Endothelial cell of umbilical vein (primary cell): ENCODE results near the gene SLC5A3. TPM values are rescaled to one million over a fixed set of nuclear protein-coding genes. Genes with fewer than 3 reads are reported as not detected.

Source experiments
- BruUV-seq: library from RNA; stranded (reverse); fragments of 400-500 nt; replicated peaks from 2 replicates; lab custom pipeline; 2021; lab: Mats Ljungman, UMichigan
- CTCF ChIA-PET: fragments of 300-600, 350-600 bp; sonication (Branson Sonifier 250); formaldehyde crosslinking; loops from one replicate; lab custom pipeline; 2021; ENCODE audit warnings: antibody characterized with exemption, inconsistent platforms; lab: Charles Lee
- POLR2A ChIA-PET: fragments of 300-600, 350-600 bp; sonication (Branson Sonifier 250); formaldehyde crosslinking; loops from one replicate; lab custom pipeline; 2021; ENCODE audit warnings: antibody characterized with exemption, inconsistent platforms; lab: Charles Lee
- DNase-seq: peaks from one replicate; pipeline ENCODE4 v3.0.0-alpha.2; 2011; ENCODE audit warnings: low read depth, low spot score
- FAIRE-seq: peaks from 2 replicates; lab custom pipeline; 2011; peaks lifted over from hg19 to GRCh38; lab: Jason Lieb, UNC
- H2AFZ ChIP-seq: 2 replicates; pipeline ENCODE4 v1.6.0; 2012; ENCODE audit warnings: low read depth, low read length, control low read depth, inconsistent platforms
- H3K27ac ChIP-seq: 2 replicates; pipeline ENCODE4 v1.5.1; 2011; ENCODE audit warnings: low read depth, mild to moderate bottlenecking, control low read depth, low read length, moderate library complexity; ENCODE audit not compliant: insufficient read depth
- H3K27me3 ChIP-seq, 2 experiments: 2 replicates each; pipeline versions ENCODE4 v1.6.0 to v1.6.1; 2011; ENCODE audit warnings: low read length in 2 of 2, mixed read lengths in 1 of 2; ENCODE audit not compliant: control insufficient read depth in 2 of 2, insufficient read depth in 2 of 2
- H3K36me3 ChIP-seq, 2 experiments: 2 replicates in 1 of 2; 3 replicates in 1 of 2; pipeline ENCODE4 v1.5.1; 2011; ENCODE audit warnings: low read length in 2 of 2, mild to moderate bottlenecking in 1 of 2, moderate library complexity in 1 of 2; ENCODE audit not compliant: control insufficient read depth in 2 of 2, insufficient read depth in 2 of 2; ENCODE audit errors: extremely low read depth in 1 of 2
- H3K4me1 ChIP-seq: 3 replicates; pipeline ENCODE4 v1.5.1; 2011; ENCODE audit warnings: mild to moderate bottlenecking, low read length; ENCODE audit not compliant: control insufficient read depth, insufficient read depth; ENCODE audit errors: extremely low read depth
- H3K4me2 ChIP-seq: 2 replicates; pipeline ENCODE4 v1.6.1; 2011; ENCODE audit warnings: low read length, control low read depth, mixed read lengths; ENCODE audit not compliant: insufficient read depth
- H3K4me3 ChIP-seq, 3 experiments: fragments of 200-600 bp in 1 of 3; sonication (generic), shearing (Covaris generic) in 1 of 3; replicated peaks in 1 of 3; 2 replicates each; pipeline ENCODE4 v1.5.1; 2011 to 2016; ENCODE audit warnings: control low read depth in 3 of 3, low read length in 3 of 3, mild to moderate bottlenecking in 2 of 3, inconsistent platforms in 1 of 3, low read depth in 1 of 3, moderate library complexity in 1 of 3; ENCODE audit not compliant: insufficient read depth in 1 of 3
- H3K79me2 ChIP-seq: 2 replicates; pipeline ENCODE4 v1.6.0; 2012; ENCODE audit warnings: low read length, inconsistent platforms; ENCODE audit not compliant: control insufficient read depth, insufficient read depth
- H3K9ac ChIP-seq: replicated peaks from 2 replicates; pipeline ENCODE3; 2011; ENCODE audit warnings: low read length, control low read depth; ENCODE audit not compliant: insufficient read depth; ENCODE audit errors: extremely low read depth
- H3K9me1 ChIP-seq: replicated peaks from 3 replicates; pipeline ENCODE4 v1.6.0; 2011; ENCODE audit warnings: mild to moderate bottlenecking, low read length; ENCODE audit not compliant: control insufficient read depth, insufficient read depth; ENCODE audit errors: extremely low read depth
- H3K9me3 ChIP-seq: replicated peaks from 2 replicates; pipeline ENCODE4 v1.5.1; 2012; ENCODE audit warnings: low read length, inconsistent platforms; ENCODE audit not compliant: control insufficient read depth, insufficient read depth
- H4K20me1 ChIP-seq: replicated peaks from 2 replicates; pipeline ENCODE3; 2011; ENCODE audit warnings: mild to moderate bottlenecking, low read length; ENCODE audit not compliant: control insufficient read depth, insufficient read depth; ENCODE audit errors: extremely low read depth
- EZH2 ChIP-seq: IDR thresholded peaks from 2 replicates; pipeline ENCODE4 v1.6.1; 2012; ENCODE audit warnings: borderline replicate concordance, low read depth, mild to moderate bottlenecking, moderate library complexity, low read length, inconsistent platforms; ENCODE audit not compliant: severe bottlenecking
- FOS ChIP-seq: IDR thresholded peaks from 2 replicates; pipeline ENCODE4 v1.6.1; 2011; ENCODE audit warnings: mild to moderate bottlenecking, low read length, moderate library complexity, borderline replicate concordance; ENCODE audit not compliant: insufficient read depth
- GATA2 ChIP-seq: IDR thresholded peaks from 2 replicates; pipeline ENCODE4 v1.7.0; 2011; ENCODE audit warnings: low read depth, mild to moderate bottlenecking, moderate library complexity, mixed read lengths, low read length; ENCODE audit not compliant: insufficient read length, insufficient read depth
- JUN ChIP-seq: IDR thresholded peaks from 2 replicates; pipeline ENCODE4 v1.6.1; 2011; ENCODE audit warnings: borderline replicate concordance, low read depth; ENCODE audit not compliant: insufficient read length, insufficient read depth
- MAX ChIP-seq: IDR thresholded peaks from 2 replicates; pipeline ENCODE4 v1.6.1; 2011; ENCODE audit not compliant: insufficient read depth, insufficient read length
- MYC ChIP-seq: IDR thresholded peaks from one replicate; pipeline ENCODE4 v1.6.1; 2011; ENCODE audit warnings: mild to moderate bottlenecking, low read depth, low read length
- POLR2A ChIP-seq: IDR thresholded peaks from 2 replicates; pipeline ENCODE4 v1.6.1; 2012; ENCODE audit warnings: low read depth, mild to moderate bottlenecking, control low read depth, low read length
- POLR2AphosphoS5 ChIP-seq: IDR thresholded peaks from 2 replicates; pipeline ENCODE4 v1.6.1; 2012; ENCODE audit warnings: low read depth, mild to moderate bottlenecking, control low read depth, low read length, moderate library complexity; ENCODE audit not compliant: insufficient read depth
- dilution Hi-C: fragments of 300-500 bp; cut with MboI; formaldehyde crosslinking; loops from one replicate; pipeline ENCODE4 v1.15.0; 2019; ENCODE audit warnings: low sequenced_read_pairs; ENCODE audit not compliant: extremely low pct_ligation_motif_present
- intact Hi-C: fragments of 100-400 bp; cut with micrococcal nuclease; formaldehyde crosslinking; loops from one replicate; pipeline ENCODE4 v1.10.0; 2022
- polyA plus RNA-seq, 4 experiments: library from polyadenylated mRNA; depleted of rRNA in 3 of 4; stranded (reverse) in 3 of 4; unstranded in 1 of 4; fragments of >200 nt; gene quantifications; 2 replicates each; pipeline versions ENCODE4 v1.2.1 to v1.2.3, GENCODE V29; 2011 to 2012; ENCODE audit warnings: missing spikeins in 1 of 4
- total RNA-seq: library from RNA; stranded (reverse); gene quantifications from 2 replicates; pipeline ENCODE4 v1.2.3, GENCODE V29; 2021
- TF ChIP-seq, protein P1 (sequence below), 2 donors: IDR thresholded peaks; 1 replicate in 1 of 2; 2 replicates in 1 of 2; pipeline ENCODE4 v1.5.1; 2011; ENCODE audit warnings: low read length in 2 of 2, mild to moderate bottlenecking in 2 of 2, moderate library complexity in 2 of 2, control low read depth in 1 of 2, inconsistent platforms in 1 of 2, low read depth in 1 of 2; ENCODE audit not compliant: insufficient read depth in 1 of 2; ENCODE audit errors: extremely low read depth in 1 of 2

The SLC5A3 gene
- total and polyA plus RNA-seq, 2 donors (not counting 3 experiments of a cell fraction or from before 2014, with no cell fraction given): 1.6 to 8.0 TPM

- H2AFZ ChIP-seq: no peak overlapping the region
- H3K4me1 ChIP-seq: no peaks in the 10 kb centered on the region
- no peaks in the 10 kb centered on the region for H3K9me3 ChIP-seq
- H3K4me2 ChIP-seq: no peak overlapping the region
- ChIA-PET CTCF (interaction anchor here (1.7 kb wide), 1 partner anchor 132 kb away, joined by 5 read pairs; no protein-coding TSS in a partner anchor), POLR2A (no interaction called here)
- H3K36me3 ChIP-seq: no peaks in the 10 kb centered on the region
- peaks cover 3% of the 10 kb centered on the region in 2 experiments for H3K27me3 ChIP-seq
- H3K79me2 ChIP-seq: no peaks in the 10 kb centered on the region
- no TSS peak for BruUV-seq
- H3K9me1 ChIP-seq: no peaks in the 10 kb centered on the region
- no peaks in the 10 kb centered on the region for H4K20me1 ChIP-seq
- TF ChIP-seq POLR2A: no peak
- no peak for TF ChIP-seq JUN
- TF ChIP-seq, protein P1, sequence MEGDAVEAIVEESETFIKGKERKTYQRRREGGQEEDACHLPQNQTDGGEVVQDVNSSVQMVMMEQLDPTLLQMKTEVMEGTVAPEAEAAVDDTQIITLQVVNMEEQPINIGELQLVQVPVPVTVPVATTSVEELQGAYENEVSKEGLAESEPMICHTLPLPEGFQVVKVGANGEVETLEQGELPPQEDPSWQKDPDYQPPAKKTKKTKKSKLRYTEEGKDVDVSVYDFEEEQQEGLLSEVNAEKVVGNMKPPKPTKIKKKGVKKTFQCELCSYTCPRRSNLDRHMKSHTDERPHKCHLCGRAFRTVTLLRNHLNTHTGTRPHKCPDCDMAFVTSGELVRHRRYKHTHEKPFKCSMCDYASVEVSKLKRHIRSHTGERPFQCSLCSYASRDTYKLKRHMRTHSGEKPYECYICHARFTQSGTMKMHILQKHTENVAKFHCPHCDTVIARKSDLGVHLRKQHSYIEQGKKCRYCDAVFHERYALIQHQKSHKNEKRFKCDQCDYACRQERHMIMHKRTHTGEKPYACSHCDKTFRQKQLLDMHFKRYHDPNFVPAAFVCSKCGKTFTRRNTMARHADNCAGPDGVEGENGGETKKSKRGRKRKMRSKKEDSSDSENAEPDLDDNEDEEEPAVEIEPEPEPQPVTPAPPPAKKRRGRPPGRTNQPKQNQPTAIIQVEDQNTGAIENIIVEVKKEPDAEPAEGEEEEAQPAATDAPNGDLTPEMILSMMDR (IDR thresholded peaks at IDR 0.05; ENCODE audit: extremely low read depth in 1 of 2, insufficient read depth in 1 of 2, low read depth in 1 of 2, low read length in 2 of 2): no peak
- TF ChIP-seq GATA2: no peak
- TF ChIP-seq MAX: no peak
- no peak for TF ChIP-seq EZH2
- TF ChIP-seq MYC: no peak
- TF ChIP-seq POLR2AphosphoS5: no peak
- no peak for TF ChIP-seq FOS
- no peak overlapping the region for H3K27ac ChIP-seq
- no peak for FAIRE-seq
- intact Hi-C loops (no loop called here), dilution Hi-C loops (no loop called here)
- no peak overlapping the region for H3K9ac ChIP-seq
- no peak for DNase-seq
- no peak overlapping the region for H3K4me3 ChIP-seq
Measured at GRCh38 chr21:34055615-34056014, 17.8 kb upstream of the SLC5A3 start.
